CD4-positive, CD25-positive, alpha-beta regulatory T cell (primary cell): ENCODE measurements around the gene RAD51D. TPM values are rescaled to one million over a fixed set of nuclear protein-coding genes. Genes with fewer than 3 reads are reported as not detected.

Experiments used
- ATAC-seq, 2 donors: fragments of 150-1000 bp; cut with Tn5 transposase; one replicate each; pipeline ENCODE4 v1.10.0; 2021; ENCODE audit warnings: low read depth in 2 of 2, moderate number of reproducible peaks in 2 of 2, moderate library complexity in 1 of 2
- DNase-seq, 3 donors: peaks; one replicate each; pipeline versions ENCODE4 v3.0.0 to v3.0.0-alpha.2; 2012 to 2022; ENCODE audit warnings: mixed read lengths in 1 of 3
- H3K27ac ChIP-seq: one replicate; pipeline ENCODE4 v1.7.0; 2013; ENCODE audit warnings: mild to moderate bottlenecking, low read length; ENCODE audit not compliant: insufficient read depth, poor library complexity, severe bottlenecking
- H3K27me3 ChIP-seq: one replicate; pipeline ENCODE4 v1.7.0; 2013; ENCODE audit warnings: low read length; ENCODE audit not compliant: control insufficient read depth, insufficient read depth
- H3K36me3 ChIP-seq: one replicate; pipeline ENCODE4 v1.7.0; 2013; ENCODE audit warnings: mild to moderate bottlenecking, low read length, moderate library complexity; ENCODE audit not compliant: control insufficient read depth, insufficient read depth
- H3K4me1 ChIP-seq: 2 replicates; pipeline ENCODE4 v1.7.0; 2013; ENCODE audit warnings: mild to moderate bottlenecking, low read length; ENCODE audit not compliant: insufficient read depth, control insufficient read depth, poor library complexity, severe bottlenecking
- H3K4me3 ChIP-seq: one replicate; pipeline ENCODE4 v1.7.0; 2013; ENCODE audit warnings: low read depth, mild to moderate bottlenecking, low read length, moderate library complexity
- H3K9me3 ChIP-seq, 2 experiments: 1 replicate in 1 of 2; 2 replicates in 1 of 2; pipeline ENCODE4 v1.7.0; 2013; ENCODE audit warnings: low read length in 2 of 2, mild to moderate bottlenecking in 1 of 2, moderate library complexity in 1 of 2; ENCODE audit not compliant: control insufficient read depth in 2 of 2
- H3K27ac Mint-ChIP-seq, 3 donors: one replicate each; pipeline ENCODE4 v1.8.0; 2020 to 2022; ENCODE audit warnings: mild to moderate bottlenecking in 3 of 3, mixed read lengths in 3 of 3, moderate library complexity in 2 of 3
- H3K27me3 Mint-ChIP-seq: one replicate; pipeline ENCODE4 v1.8.0; 2022; ENCODE audit warnings: mild to moderate bottlenecking, mixed read lengths
- H3K36me3 Mint-ChIP-seq: one replicate; pipeline ENCODE4 v1.8.0; 2020; ENCODE audit warnings: mixed read lengths
- H3K4me1 Mint-ChIP-seq, 4 donors: one replicate each; pipeline ENCODE4 v1.8.0; 2020 to 2022; ENCODE audit warnings: mixed read lengths in 4 of 4, mild to moderate bottlenecking in 1 of 4
- H3K4me3 Mint-ChIP-seq, 4 donors: one replicate each; pipeline ENCODE4 v1.8.0; 2020 to 2022; ENCODE audit warnings: mild to moderate bottlenecking in 4 of 4, mixed read lengths in 4 of 4, moderate library complexity in 3 of 4
- H3K9me3 Mint-ChIP-seq, 7 donors: one replicate each; pipeline ENCODE4 v1.8.0; 2020 to 2022; ENCODE audit warnings: mixed read lengths in 7 of 7, mild to moderate bottlenecking in 3 of 7, moderate library complexity in 2 of 7
- polyA plus RNA-seq, 4 donors: library from polyadenylated mRNA; unstranded; fragments of 300-500 nt; fragmentation: Illumina TruSeq; gene quantifications; one replicate each; pipeline ENCODE4 v1.2.3, GENCODE V29; 2021
- total RNA-seq: library from RNA; stranded (reverse); gene quantifications from one replicate; pipeline ENCODE4 v1.2.3, GENCODE V29; 2022

RAD51D gene
- total and polyA plus RNA-seq, 5 donors from 2014 or later, result 7.0 to 11.7 (median 11.0) TPM

- H3K36me3 ChIP-seq, result peaks cover 61% of the 10 kb centered on the region
- DNase-seq, result no peak
- Mint-ChIP-seq H3K36me3 (peaks cover 23% of the 10 kb centered on the region), H3K9me3 (no peaks in the 10 kb centered on the region), H3K27me3 (no peaks in the 10 kb centered on the region), H3K4me1 (peaks cover 5 to 25% (median 12%) of the 10 kb centered on the region in 4 donors), H3K27ac (peak overlapping the region in 2 of 3 donors; percentile 38 to 71), H3K4me3 (peak overlapping the region in 1 of 4 donors; percentile 17)
- no peaks in the 10 kb centered on the region for H3K9me3 ChIP-seq
- no peak for ATAC-seq
- peaks cover 24% of the 10 kb centered on the region for H3K4me1 ChIP-seq
- no peak overlapping the region for H3K4me3 ChIP-seq
- H3K27me3 ChIP-seq, result no peaks in the 10 kb centered on the region
- no peak overlapping the region for H3K27ac ChIP-seq
Measured at GRCh38 chr17:35138218-35138617, 18.6 kb upstream of the RAD51D start.

- Histone ChIP-seq H3K4me3 (no peak overlapping the region), H3K36me3 (peaks cover 84% of the 10 kb centered on the region), H3K9me3 (no peaks in the 10 kb centered on the region), H3K4me1 (peaks cover 6% of the 10 kb centered on the region), H3K27me3 (no peaks in the 10 kb centered on the region), H3K27ac (no peak overlapping the region)
- H3K36me3 Mint-ChIP-seq, result peaks cover 26% of the 10 kb centered on the region
- H3K27me3 Mint-ChIP-seq, result no peaks in the 10 kb centered on the region
- H3K9me3 Mint-ChIP-seq, result no peaks in the 10 kb centered on the region
- peak overlapping the region in 2 of 4 donors; percentile 60 to 68 for H3K4me3 Mint-ChIP-seq
- DNase-seq, result no peak
- peaks cover 0 to 8% (median 2%) of the 10 kb centered on the region in 4 donors for H3K4me1 Mint-ChIP-seq
- no peak for ATAC-seq
- no peak overlapping the region for H3K27ac Mint-ChIP-seq
Measured at GRCh38 chr17:35135322-35135721, 15.7 kb upstream of the RAD51D start.

- peaks cover 20% of the 10 kb centered on the region for H3K36me3 Mint-ChIP-seq
- no peaks in the 10 kb centered on the region for H3K9me3 ChIP-seq
- peak overlapping the region in 1 of 3 donors; percentile 47 for H3K27ac Mint-ChIP-seq
- no peaks in the 10 kb centered on the region for H3K4me1 ChIP-seq
- peaks cover 69% of the 10 kb centered on the region for H3K36me3 ChIP-seq
- ATAC-seq (no peak), DNase-seq (no peak)
- H3K4me3 Mint-ChIP-seq, result no peak overlapping the region
- H3K27me3 ChIP-seq, result no peaks in the 10 kb centered on the region
- no peak overlapping the region for H3K4me3 ChIP-seq
- H3K9me3 Mint-ChIP-seq, result no peaks in the 10 kb centered on the region
- no peak overlapping the region for H3K27ac ChIP-seq
- peaks cover 0 to 5% (median 0%) of the 10 kb centered on the region in 4 donors for H3K4me1 Mint-ChIP-seq
- H3K27me3 Mint-ChIP-seq, result no peaks in the 10 kb centered on the region
Measured at GRCh38 chr17:35132816-35133550, 13.3 kb upstream of the RAD51D start.

- ATAC-seq, result no peak
- Histone ChIP-seq H3K4me1 (no peaks in the 10 kb centered on the region), H3K36me3 (peaks cover 60% of the 10 kb centered on the region), H3K9me3 (no peaks in the 10 kb centered on the region), H3K4me3 (no peak overlapping the region), H3K27me3 (no peaks in the 10 kb centered on the region), H3K27ac (no peak overlapping the region)
- H3K27ac Mint-ChIP-seq, result no peak overlapping the region
- no peaks in the 10 kb centered on the region for H3K27me3 Mint-ChIP-seq
- peaks cover 24% of the 10 kb centered on the region for H3K36me3 Mint-ChIP-seq
- peaks cover 0 to 5% (median 0%) of the 10 kb centered on the region in 4 donors for H3K4me1 Mint-ChIP-seq
- no peaks in the 10 kb centered on the region for H3K9me3 Mint-ChIP-seq
- DNase-seq, result no peak
- H3K4me3 Mint-ChIP-seq, result no peak overlapping the region
Measured at GRCh38 chr17:35132099-35132498, 12.4 kb upstream of the RAD51D start.

- H3K36me3 ChIP-seq, result peaks cover 43% of the 10 kb centered on the region
- no peak overlapping the region for H3K4me3 ChIP-seq
- Mint-ChIP-seq H3K4me3 (no peak overlapping the region), H3K27ac (peak overlapping the region in 1 of 3 donors; percentile 71), H3K36me3 (peaks cover 15% of the 10 kb centered on the region), H3K27me3 (no peaks in the 10 kb centered on the region), H3K4me1 (no peaks in the 10 kb centered on the region), H3K9me3 (no peaks in the 10 kb centered on the region)
- H3K27me3 ChIP-seq, result no peaks in the 10 kb centered on the region
- no peaks in the 10 kb centered on the region for H3K4me1 ChIP-seq
- no peak overlapping the region for H3K27ac ChIP-seq
- no peaks in the 10 kb centered on the region for H3K9me3 ChIP-seq
- no peak for ATAC-seq
- DNase-seq, result no peak
Measured at GRCh38 chr17:35130392-35130791, 10.7 kb upstream of the RAD51D start.

GRCh38 chr17:35129973-35130351 lies 10.3 kb upstream of the RAD51D start:
- ATAC-seq, result no peak
- Mint-ChIP-seq H3K36me3 (peaks cover 15% of the 10 kb centered on the region), H3K4me3 (no peak overlapping the region), H3K9me3 (no peaks in the 10 kb centered on the region), H3K4me1 (no peaks in the 10 kb centered on the region), H3K27ac (peak overlapping the region in 1 of 3 donors; percentile 67), H3K27me3 (no peaks in the 10 kb centered on the region)
- H3K4me1 ChIP-seq, result no peaks in the 10 kb centered on the region
- peaks cover 38% of the 10 kb centered on the region for H3K36me3 ChIP-seq
- no peaks in the 10 kb centered on the region for H3K9me3 ChIP-seq
- no peak for DNase-seq
- H3K27me3 ChIP-seq, result no peaks in the 10 kb centered on the region
- H3K27ac ChIP-seq, result no peak overlapping the region
- no peak overlapping the region for H3K4me3 ChIP-seq

DNA sequence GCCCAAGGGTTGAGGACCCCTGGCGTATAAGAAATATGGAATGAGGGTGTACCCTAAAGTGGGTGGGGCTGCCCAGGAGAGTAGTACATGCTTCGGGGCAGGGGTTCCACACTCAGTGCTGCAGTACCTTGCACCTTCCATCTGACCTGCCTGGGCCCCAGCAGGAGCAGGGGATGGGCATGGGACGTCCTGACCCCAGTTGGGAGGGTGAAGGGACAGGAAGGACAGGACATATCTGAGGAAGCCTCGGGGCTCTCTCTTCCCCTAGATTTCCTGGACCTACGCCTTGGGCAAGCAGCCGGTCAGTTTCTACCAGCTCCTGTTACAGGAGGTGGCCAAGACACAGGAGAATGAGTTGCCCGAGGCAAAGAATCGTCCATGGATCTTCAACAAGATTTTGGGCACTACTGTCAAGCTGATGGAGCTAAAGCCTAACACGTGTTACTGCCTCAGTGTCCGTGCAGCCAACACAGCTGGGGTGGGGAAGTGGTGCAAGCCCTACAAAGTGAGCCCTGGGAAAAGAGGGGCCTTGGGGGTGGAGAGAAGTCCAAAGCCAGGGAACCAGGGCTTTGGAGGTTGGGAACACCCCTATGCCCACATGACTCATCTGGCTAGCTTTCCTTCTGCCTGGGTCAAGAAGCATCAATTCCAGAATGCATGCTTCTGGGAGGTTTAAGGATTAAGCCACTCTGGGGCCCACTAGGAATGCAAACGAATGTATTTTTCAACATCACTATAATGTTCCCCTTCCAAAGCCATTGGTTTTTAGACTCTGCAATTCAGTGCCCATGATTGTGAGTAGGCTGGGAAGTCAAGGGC lies 9.7 kb upstream of the RAD51D start:
- ATAC-seq (no peak), DNase-seq (no peak)
- H3K4me3 ChIP-seq, result no peak overlapping the region
- H3K27me3 ChIP-seq, result no peaks in the 10 kb centered on the region
- no peaks in the 10 kb centered on the region for H3K4me1 ChIP-seq
- H3K4me1 Mint-ChIP-seq, result no peaks in the 10 kb centered on the region
- H3K27ac Mint-ChIP-seq, result peak overlapping the region in 1 of 3 donors; percentile 67
- H3K27ac ChIP-seq, result no peak overlapping the region
- H3K27me3 Mint-ChIP-seq, result no peaks in the 10 kb centered on the region
- peaks cover 15% of the 10 kb centered on the region for H3K36me3 Mint-ChIP-seq
- no peak overlapping the region for H3K4me3 Mint-ChIP-seq
- H3K9me3 Mint-ChIP-seq, result no peaks in the 10 kb centered on the region
- H3K9me3 ChIP-seq, result no peaks in the 10 kb centered on the region
- peaks cover 34% of the 10 kb centered on the region for H3K36me3 ChIP-seq
